HepG2 (cell line): ENCODE data around the gene SLC25A46. TPM values are rescaled to one million over a fixed set of nuclear protein-coding genes. Genes with fewer than 3 reads are reported as not detected.

ENCODE experiments used
- ATF4 ChIP-seq, 2 experiments: fragments of 450-650 bp in 1 of 2; sonication (generic) in 1 of 2; formaldehyde crosslinking; IDR thresholded peaks; 2 replicates each; pipeline versions ENCODE4 v1.5.0 to v1.8.0; 2020 to 2022; ENCODE audit warnings: mild to moderate bottlenecking in 1 of 2, missing genetic modification reagents in 1 of 2
- EED ChIP-seq: sonication (generic); formaldehyde crosslinking; IDR thresholded peaks from 2 replicates; pipeline ENCODE4 v1.5.0; 2020; ENCODE audit warnings: mild to moderate bottlenecking, missing genetic modification reagents
- HDAC6 ChIP-seq: fragments of 200-600 bp; sonication (generic); IDR thresholded peaks from 2 replicates; pipeline ENCODE4 v1.7.0; 2017; ENCODE audit warnings: mild to moderate bottlenecking, antibody characterized with exemption, low read length, low read depth
- IRF2 ChIP-seq: IDR thresholded peaks from 2 replicates; pipeline ENCODE4 v1.6.1; 2018; ENCODE audit warnings: missing genetic modification reagents, missing compliant biosample characterization
- ISL2 ChIP-seq: sonication (generic); formaldehyde crosslinking; IDR thresholded peaks from 2 replicates; pipeline ENCODE4 v1.5.0; 2020; ENCODE audit warnings: missing genetic modification reagents
- JUND ChIP-seq: sonication (generic); formaldehyde crosslinking; IDR thresholded peaks from 2 replicates; pipeline ENCODE4 v1.8.0; 2022; ENCODE audit warnings: mild to moderate bottlenecking, missing genetic modification reagents
- KMT2B ChIP-seq: IDR thresholded peaks from 2 replicates; pipeline ENCODE4 v1.6.1; 2016; ENCODE audit warnings: missing genetic modification reagents, missing compliant biosample characterization
- NRL ChIP-seq: sonication (generic); formaldehyde crosslinking; IDR thresholded peaks from 2 replicates; pipeline ENCODE4 v1.5.0; 2020; ENCODE audit warnings: missing genetic modification reagents, mild to moderate bottlenecking, moderate library complexity, borderline replicate concordance
- SRSF9 ChIP-seq: fragments of 200-400 bp; formaldehyde crosslinking; IDR thresholded peaks from 2 replicates; pipeline ENCODE4 v1.6.1; 2018; ENCODE audit warnings: borderline replicate concordance, mild to moderate bottlenecking, low read depth, low read length; ENCODE audit not compliant: insufficient read depth, poor library complexity, severe bottlenecking
- ZNF138 ChIP-seq: sonication (generic); formaldehyde crosslinking; IDR thresholded peaks from 2 replicates; pipeline ENCODE4 v1.5.0; 2020; ENCODE audit warnings: mild to moderate bottlenecking, low read depth, missing genetic modification reagents
- ZNF143 ChIP-seq: sonication (generic); formaldehyde crosslinking; IDR thresholded peaks from 2 replicates; pipeline ENCODE4 v1.4.0; 2020; ENCODE audit warnings: missing genetic modification reagents
- ZNF224 ChIP-seq: sonication (generic); formaldehyde crosslinking; IDR thresholded peaks from 2 replicates; pipeline ENCODE4 v1.5.0; 2020; ENCODE audit warnings: mild to moderate bottlenecking, missing genetic modification reagents
- ZNF296 ChIP-seq: sonication (generic); formaldehyde crosslinking; conservative IDR thresholded peaks from 2 replicates; pipeline ENCODE4 v1.5.0; 2020; ENCODE audit warnings: mild to moderate bottlenecking, missing genetic modification reagents
- ZNF468 ChIP-seq: sonication (generic); formaldehyde crosslinking; IDR thresholded peaks from 2 replicates; pipeline ENCODE4 v1.8.0; 2022; ENCODE audit warnings: mild to moderate bottlenecking, moderate library complexity, missing genetic modification reagents
- ZNF780A ChIP-seq: sonication (generic); formaldehyde crosslinking; IDR thresholded peaks from 2 replicates; pipeline ENCODE4 v1.8.0; 2022; ENCODE audit warnings: mild to moderate bottlenecking, missing genetic modification reagents, moderate library complexity
- ZSCAN31 ChIP-seq: sonication (generic); formaldehyde crosslinking; IDR thresholded peaks from 2 replicates; pipeline ENCODE4 v1.5.0; 2020; ENCODE audit warnings: low read depth, mild to moderate bottlenecking, missing genetic modification reagents
- polyA plus RNA-seq, 8 experiments: library from polyadenylated mRNA; depleted of rRNA in 3 of 8; stranded (reverse) in 7 of 8; unstranded in 1 of 8; fragments of >200 nt; fragmentation: Illumina TruSeq in 4 of 8; extraction: Trizol in 4 of 8; gene quantifications; 2 replicates each; pipeline versions ENCODE4 v1.2.1 to v1.2.3, GENCODE V29; 2011 to 2016; ENCODE audit warnings: low read depth in 4 of 8, missing spikeins in 1 of 8, mixed read lengths in 1 of 8; ENCODE audit not compliant: insufficient read depth in 1 of 8
- total RNA-seq, 5 experiments: library from RNA; depleted of rRNA; stranded (reverse); fragments of >200 nt; fragmentation: Illumina TruSeq; extraction: Trizol; gene quantifications; 2 replicates each; pipeline ENCODE4 v1.2.3, GENCODE V29; 2016; ENCODE audit warnings: low read depth in 1 of 5
- TF ChIP-seq, protein P1 (sequence below): sonication (generic); formaldehyde crosslinking; IDR thresholded peaks from 2 replicates; pipeline ENCODE4 v1.8.0; 2022; ENCODE audit warnings: mild to moderate bottlenecking, missing genetic modification reagents; ENCODE audit not compliant: insufficient replicate concordance
- TF ChIP-seq, protein P2 (sequence below): IDR thresholded peaks from 2 replicates; pipeline ENCODE4 v1.6.1; 2012; ENCODE audit warnings: low read length, improper control_type of control experiment
- TF ChIP-seq, protein P3 (sequence below): sonication (generic); formaldehyde crosslinking; IDR thresholded peaks from 2 replicates; pipeline ENCODE4 v1.4.0; 2020; ENCODE audit warnings: missing genetic modification reagents
- TF ChIP-seq, protein P4 (sequence below): IDR thresholded peaks from 2 replicates; pipeline ENCODE4 v1.6.1; 2016; ENCODE audit warnings: low read depth

SLC25A46 gene
- total and polyA plus RNA-seq, 2 of the 13 experiments (the other 11 are each of a cell fraction or from before 2014, with no cell fraction given): 14.2 to 34.6 TPM

- TF ChIP-seq, protein P1, sequence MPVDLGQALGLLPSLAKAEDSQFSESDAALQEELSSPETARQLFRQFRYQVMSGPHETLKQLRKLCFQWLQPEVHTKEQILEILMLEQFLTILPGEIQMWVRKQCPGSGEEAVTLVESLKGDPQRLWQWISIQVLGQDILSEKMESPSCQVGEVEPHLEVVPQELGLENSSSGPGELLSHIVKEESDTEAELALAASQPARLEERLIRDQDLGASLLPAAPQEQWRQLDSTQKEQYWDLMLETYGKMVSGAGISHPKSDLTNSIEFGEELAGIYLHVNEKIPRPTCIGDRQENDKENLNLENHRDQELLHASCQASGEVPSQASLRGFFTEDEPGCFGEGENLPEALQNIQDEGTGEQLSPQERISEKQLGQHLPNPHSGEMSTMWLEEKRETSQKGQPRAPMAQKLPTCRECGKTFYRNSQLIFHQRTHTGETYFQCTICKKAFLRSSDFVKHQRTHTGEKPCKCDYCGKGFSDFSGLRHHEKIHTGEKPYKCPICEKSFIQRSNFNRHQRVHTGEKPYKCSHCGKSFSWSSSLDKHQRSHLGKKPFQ: no peak
- TF ChIP-seq ZNF224 (CRISPR knock-in tag) (no peak), JUND (CRISPR knock-in tag) (peak; percentile 46; the same call in 1 of the 2 replicates), ZNF143 (CRISPR knock-in tag) (peak; percentile 52; the same call in 1 of the 2 replicates), HDAC6 (no peak), ZNF468 (no peak), SRSF9 (no peak), NRL (CRISPR knock-in tag) (no peak; the same call in 1 of the 2 replicates), ZNF296 (no peak), KMT2B (CRISPR knock-in tag) (peak; percentile 87), ZNF138 (CRISPR knock-in tag) (no peak), IRF2 (CRISPR knock-in tag) (0 out of 2 replicates have a peak, but pooled peaks have one; percentile 34), ZNF780A (CRISPR knock-in tag) (no peak), ISL2 (CRISPR knock-in tag) (peak; percentile 47; the same call in 1 of the 2 replicates), EED (CRISPR knock-in tag) (peak; percentile 76; the same call in 1 of the 2 replicates), ATF4 (CRISPR knock-in tag; IDR thresholded peaks at IDR 0.05) (no peak), ZSCAN31 (CRISPR knock-in tag) (peak; percentile 80; the same call in 1 of the 2 replicates)
- TF ChIP-seq, protein P2, sequence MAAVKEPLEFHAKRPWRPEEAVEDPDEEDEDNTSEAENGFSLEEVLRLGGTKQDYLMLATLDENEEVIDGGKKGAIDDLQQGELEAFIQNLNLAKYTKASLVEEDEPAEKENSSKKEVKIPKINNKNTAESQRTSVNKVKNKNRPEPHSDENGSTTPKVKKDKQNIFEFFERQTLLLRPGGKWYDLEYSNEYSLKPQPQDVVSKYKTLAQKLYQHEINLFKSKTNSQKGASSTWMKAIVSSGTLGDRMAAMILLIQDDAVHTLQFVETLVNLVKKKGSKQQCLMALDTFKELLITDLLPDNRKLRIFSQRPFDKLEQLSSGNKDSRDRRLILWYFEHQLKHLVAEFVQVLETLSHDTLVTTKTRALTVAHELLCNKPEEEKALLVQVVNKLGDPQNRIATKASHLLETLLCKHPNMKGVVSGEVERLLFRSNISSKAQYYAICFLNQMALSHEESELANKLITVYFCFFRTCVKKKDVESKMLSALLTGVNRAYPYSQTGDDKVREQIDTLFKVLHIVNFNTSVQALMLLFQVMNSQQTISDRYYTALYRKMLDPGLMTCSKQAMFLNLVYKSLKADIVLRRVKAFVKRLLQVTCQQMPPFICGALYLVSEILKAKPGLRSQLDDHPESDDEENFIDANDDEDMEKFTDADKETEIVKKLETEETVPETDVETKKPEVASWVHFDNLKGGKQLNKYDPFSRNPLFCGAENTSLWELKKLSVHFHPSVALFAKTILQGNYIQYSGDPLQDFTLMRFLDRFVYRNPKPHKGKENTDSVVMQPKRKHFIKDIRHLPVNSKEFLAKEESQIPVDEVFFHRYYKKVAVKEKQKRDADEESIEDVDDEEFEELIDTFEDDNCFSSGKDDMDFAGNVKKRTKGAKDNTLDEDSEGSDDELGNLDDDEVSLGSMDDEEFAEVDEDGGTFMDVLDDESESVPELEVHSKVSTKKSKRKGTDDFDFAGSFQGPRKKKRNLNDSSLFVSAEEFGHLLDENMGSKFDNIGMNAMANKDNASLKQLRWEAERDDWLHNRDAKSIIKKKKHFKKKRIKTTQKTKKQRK: no peak
- TF ChIP-seq, protein P3, sequence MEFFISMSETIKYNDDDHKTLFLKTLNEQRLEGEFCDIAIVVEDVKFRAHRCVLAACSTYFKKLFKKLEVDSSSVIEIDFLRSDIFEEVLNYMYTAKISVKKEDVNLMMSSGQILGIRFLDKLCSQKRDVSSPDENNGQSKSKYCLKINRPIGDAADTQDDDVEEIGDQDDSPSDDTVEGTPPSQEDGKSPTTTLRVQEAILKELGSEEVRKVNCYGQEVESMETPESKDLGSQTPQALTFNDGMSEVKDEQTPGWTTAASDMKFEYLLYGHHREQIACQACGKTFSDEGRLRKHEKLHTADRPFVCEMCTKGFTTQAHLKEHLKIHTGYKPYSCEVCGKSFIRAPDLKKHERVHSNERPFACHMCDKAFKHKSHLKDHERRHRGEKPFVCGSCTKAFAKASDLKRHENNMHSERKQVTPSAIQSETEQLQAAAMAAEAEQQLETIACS (CRISPR knock-in tag): no peak
- TF ChIP-seq, protein P4, sequence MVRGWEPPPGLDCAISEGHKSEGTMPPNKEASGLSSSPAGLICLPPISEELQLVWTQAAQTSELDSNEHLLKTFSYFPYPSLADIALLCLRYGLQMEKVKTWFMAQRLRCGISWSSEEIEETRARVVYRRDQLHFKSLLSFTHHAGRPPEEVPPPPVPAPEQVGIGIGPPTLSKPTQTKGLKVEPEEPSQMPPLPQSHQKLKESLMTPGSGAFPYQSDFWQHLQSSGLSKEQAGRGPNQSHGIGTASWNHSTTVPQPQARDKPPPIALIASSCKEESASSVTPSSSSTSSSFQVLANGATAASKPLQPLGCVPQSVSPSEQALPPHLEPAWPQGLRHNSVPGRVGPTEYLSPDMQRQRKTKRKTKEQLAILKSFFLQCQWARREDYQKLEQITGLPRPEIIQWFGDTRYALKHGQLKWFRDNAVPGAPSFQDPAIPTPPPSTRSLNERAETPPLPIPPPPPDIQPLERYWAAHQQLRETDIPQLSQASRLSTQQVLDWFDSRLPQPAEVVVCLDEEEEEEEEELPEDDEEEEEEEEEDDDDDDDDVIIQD: no peak
Observed at GRCh38 chr5:110738812-110739651, at the start of gene SLC25A46 (continued).
